Ishikawa (cell line): Measurements from ENCODE around the gene UBE2QL1.

Experiments
- CEBPB ChIP-seq: IDR thresholded peaks from 2 replicates; pipeline ENCODE4 v1.6.1; 2012
- CREB1 ChIP-seq: IDR thresholded peaks from 2 replicates; pipeline ENCODE4 v1.6.1; 2012; ENCODE audit warnings: low read depth
- EGR1 ChIP-seq: IDR thresholded peaks from 2 replicates; pipeline ENCODE4 v1.6.1; 2012
- EP300 ChIP-seq: IDR thresholded peaks from 2 replicates; pipeline ENCODE4 v1.6.1; 2012; ENCODE audit warnings: borderline replicate concordance
- FOXM1 ChIP-seq: IDR thresholded peaks from 2 replicates; pipeline ENCODE4 v1.6.1; 2012; ENCODE audit warnings: low read depth, borderline replicate concordance
- MAX ChIP-seq: IDR thresholded peaks from 2 replicates; pipeline ENCODE4 v1.6.1; 2012
- NFIC ChIP-seq: IDR thresholded peaks from 2 replicates; pipeline ENCODE4 v1.6.1; 2012
- RAD21 ChIP-seq: IDR thresholded peaks from 2 replicates; pipeline ENCODE4 v1.6.1; 2012; ENCODE audit warnings: low read depth
- REST ChIP-seq: IDR thresholded peaks from 2 replicates; pipeline ENCODE4 v1.6.1; 2012; ENCODE audit warnings: low read depth, mild to moderate bottlenecking
- TAF1 ChIP-seq: IDR thresholded peaks from 2 replicates; pipeline ENCODE4 v1.6.1; 2012; ENCODE audit warnings: low read depth, mild to moderate bottlenecking
- TCF12 ChIP-seq: IDR thresholded peaks from 2 replicates; pipeline ENCODE4 v1.6.1; 2012; ENCODE audit warnings: low read depth
- TEAD4 ChIP-seq: IDR thresholded peaks from 2 replicates; pipeline ENCODE4 v1.6.1; 2012
- USF1 ChIP-seq: IDR thresholded peaks from 2 replicates; pipeline ENCODE4 v1.6.1; 2012
- YY1 ChIP-seq: IDR thresholded peaks from 2 replicates; pipeline ENCODE4 v1.6.1; 2012; ENCODE audit warnings: low read depth
- ZBTB7A ChIP-seq: IDR thresholded peaks from 2 replicates; pipeline ENCODE4 v1.6.1; 2012; ENCODE audit warnings: low read depth

UBE2QL1 gene

GRCh38 chr5:6403416-6403815 lies 45.2 kb upstream of the UBE2QL1 start:
- no peak for TF ChIP-seq EGR1
- TF ChIP-seq EP300, result no peak
- no peak for TF ChIP-seq CEBPB
- TF ChIP-seq TAF1, result no peak
- TF ChIP-seq CREB1, result no peak
- no peak for TF ChIP-seq TCF12
- no peak for TF ChIP-seq USF1
- no peak for TF ChIP-seq FOXM1

- TF ChIP-seq TAF1 (no peak), MAX (no peak), CEBPB (no peak), RAD21 (no peak), TCF12 (no peak), TEAD4 (no peak), USF1 (no peak), EGR1 (no peak), FOXM1 (no peak)
Observed at GRCh38 chr5:6404129-6404528, 44.5 kb upstream of the UBE2QL1 start.

- TF ChIP-seq EP300 (no peak), REST (no peak), EGR1 (no peak), NFIC (no peak), ZBTB7A (no peak), CEBPB (no peak), TAF1 (no peak), YY1 (no peak), MAX (no peak), RAD21 (no peak), TEAD4 (no peak), USF1 (no peak), CREB1 (no peak), FOXM1 (no peak), TCF12 (no peak)
Observed at GRCh38 chr5:6405591-6405990, 43.1 kb upstream of the UBE2QL1 start.

GRCh38 chr5:6407558-6408259 lies 41.0 kb upstream of the UBE2QL1 start:
- TF ChIP-seq REST (no peak), USF1 (no peak), NFIC (no peak), EGR1 (no peak), MAX (no peak), RAD21 (no peak), TEAD4 (no peak), TCF12 (no peak), ZBTB7A (no peak), CREB1 (no peak), YY1 (no peak)

GRCh38 chr5:6408260-6408596 lies 40.4 kb upstream of the UBE2QL1 start:
- TF ChIP-seq NFIC (no peak), ZBTB7A (no peak), EGR1 (no peak), YY1 (no peak), FOXM1 (no peak)
